GM18909 (cell line): ENCODE data around the gene UNC13B.

Experiments
- ATAC-seq: cut with Tn5 transposase; IDR thresholded peaks from one replicate; pipeline ENCODE4 v1.9.1; 2021; ENCODE audit warnings: mild to moderate bottlenecking; ENCODE audit not compliant: unreplicated experiment, poor library complexity

Gene UNC13B

DNA sequence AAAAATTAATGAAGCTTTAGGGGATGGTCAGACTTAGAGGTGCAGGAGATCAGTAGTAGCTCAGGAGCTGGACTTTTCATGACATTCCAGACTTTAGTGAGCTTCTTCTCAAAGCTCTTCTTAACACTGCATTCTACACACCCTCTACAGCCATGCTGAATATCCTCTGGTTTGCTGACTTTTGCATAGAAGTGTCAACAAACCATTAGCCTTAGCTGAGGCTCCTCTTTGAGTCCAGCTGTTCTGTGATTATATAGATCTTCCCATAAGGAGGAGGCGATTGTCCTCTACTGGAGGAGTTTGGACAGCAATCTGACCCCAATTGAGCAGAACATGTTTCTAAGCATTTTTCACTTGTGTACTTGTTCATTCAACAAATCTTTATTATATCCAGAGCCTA, 253.1 kb downstream of the UNC13B start:
- no peak for ATAC-seq

DNA sequence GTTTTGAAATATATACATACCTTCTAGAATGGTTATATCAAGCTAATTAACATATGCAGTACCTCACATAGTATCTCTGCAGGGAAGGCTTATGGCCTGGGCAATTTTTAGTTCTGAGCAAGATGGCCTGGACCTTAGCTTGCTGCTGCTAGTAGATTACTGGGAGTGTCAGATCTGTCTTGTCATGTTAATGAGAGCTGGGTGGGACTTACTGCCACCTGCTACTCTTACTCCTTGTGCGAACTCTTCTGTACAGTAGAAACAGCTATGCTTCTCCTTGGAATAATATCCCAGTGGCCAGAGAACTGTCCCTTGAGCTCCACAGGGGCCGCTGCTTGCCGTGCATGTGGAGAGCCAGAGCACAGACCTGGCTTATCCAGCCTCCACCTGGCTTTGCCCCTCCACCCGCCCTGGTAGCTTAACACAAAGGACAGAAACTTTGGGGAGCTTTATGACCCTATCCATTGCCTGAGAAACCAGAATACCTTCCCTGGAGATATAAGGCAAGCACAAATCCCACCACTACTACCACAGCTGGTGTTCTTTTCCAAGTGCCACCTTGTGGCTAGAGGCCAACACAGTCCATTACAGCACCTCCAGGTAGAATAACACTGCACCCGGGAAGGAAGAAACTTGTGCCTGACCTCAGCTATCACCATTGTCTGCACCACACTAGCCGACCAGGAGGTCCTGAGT, 253.7 kb downstream of the UNC13B start:
- no peak for ATAC-seq

DNA sequence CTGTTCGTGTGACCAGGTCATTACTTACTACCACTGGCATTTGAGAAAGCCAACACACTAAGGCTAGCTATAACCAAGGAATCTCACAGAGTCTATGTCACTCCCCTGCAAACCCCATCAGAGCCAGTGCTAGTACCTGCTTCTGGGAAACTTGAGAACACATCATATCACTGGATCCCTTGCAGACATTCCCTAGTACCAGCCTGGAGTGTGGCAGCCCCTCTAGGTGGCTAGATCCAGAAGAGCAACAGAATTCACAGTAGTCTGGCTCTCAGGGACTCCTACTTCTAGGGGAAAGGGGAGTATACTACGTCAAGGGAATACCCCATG, 254.3 kb downstream of the UNC13B start:
- ATAC-seq = no peak

DNA sequence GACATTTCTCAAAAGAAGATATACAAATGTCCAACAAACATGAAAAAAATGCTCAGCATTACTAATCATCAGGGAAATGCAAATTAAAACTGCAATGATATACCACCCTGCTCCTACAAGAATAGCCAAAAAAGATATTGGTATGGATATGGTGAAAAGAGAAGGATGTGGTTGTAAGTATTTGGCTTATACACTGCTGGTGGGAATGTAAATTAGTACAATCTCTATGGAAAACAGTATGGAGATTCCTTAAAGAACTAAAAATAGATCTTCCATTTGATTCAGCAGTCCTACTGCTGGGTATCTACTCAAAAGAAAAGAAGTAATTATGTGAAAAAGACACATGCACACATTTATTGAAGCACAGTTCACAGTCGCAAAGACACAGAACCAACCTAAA, 260.5 kb downstream of the UNC13B start:
- no peak for ATAC-seq

DNA sequence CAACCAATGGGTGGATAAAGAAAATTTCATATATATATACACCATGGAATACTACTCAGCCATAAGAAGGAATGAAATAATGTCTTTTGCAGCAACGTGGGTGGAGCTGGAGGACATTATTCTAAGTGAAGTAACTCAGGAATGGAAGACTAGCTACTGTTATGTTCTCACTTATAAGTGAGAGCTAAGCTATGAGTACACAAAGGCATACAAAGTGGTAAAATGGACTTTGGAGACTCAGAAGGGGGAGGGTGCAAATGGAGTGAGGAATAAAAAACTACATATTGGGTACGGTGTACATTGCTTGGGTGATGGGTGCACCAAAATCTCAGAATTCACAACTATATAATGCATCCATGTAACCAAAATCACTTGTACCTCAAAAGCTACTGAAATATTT, 260.9 kb downstream of the UNC13B start:
- no peak for ATAC-seq

DNA sequence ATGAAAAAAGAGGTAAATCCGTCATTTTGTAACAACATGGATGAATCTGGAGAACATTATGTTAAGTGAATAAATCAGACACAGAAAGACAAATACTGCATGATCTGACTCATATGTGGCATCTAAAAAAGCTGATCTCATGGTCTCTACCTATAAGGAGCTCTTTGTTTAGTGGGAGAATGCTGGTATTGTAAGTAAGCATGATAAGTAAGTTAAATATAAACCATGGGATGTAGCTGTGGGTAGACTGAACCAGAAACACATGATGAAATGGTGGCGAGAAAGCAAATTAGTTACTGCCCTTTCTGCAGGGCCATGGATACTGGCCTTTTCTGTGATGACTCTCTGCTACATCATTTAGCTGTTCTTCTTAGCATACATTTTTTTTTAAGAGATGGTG, 261.7 kb downstream of the UNC13B start:
- ATAC-seq = no peak

DNA sequence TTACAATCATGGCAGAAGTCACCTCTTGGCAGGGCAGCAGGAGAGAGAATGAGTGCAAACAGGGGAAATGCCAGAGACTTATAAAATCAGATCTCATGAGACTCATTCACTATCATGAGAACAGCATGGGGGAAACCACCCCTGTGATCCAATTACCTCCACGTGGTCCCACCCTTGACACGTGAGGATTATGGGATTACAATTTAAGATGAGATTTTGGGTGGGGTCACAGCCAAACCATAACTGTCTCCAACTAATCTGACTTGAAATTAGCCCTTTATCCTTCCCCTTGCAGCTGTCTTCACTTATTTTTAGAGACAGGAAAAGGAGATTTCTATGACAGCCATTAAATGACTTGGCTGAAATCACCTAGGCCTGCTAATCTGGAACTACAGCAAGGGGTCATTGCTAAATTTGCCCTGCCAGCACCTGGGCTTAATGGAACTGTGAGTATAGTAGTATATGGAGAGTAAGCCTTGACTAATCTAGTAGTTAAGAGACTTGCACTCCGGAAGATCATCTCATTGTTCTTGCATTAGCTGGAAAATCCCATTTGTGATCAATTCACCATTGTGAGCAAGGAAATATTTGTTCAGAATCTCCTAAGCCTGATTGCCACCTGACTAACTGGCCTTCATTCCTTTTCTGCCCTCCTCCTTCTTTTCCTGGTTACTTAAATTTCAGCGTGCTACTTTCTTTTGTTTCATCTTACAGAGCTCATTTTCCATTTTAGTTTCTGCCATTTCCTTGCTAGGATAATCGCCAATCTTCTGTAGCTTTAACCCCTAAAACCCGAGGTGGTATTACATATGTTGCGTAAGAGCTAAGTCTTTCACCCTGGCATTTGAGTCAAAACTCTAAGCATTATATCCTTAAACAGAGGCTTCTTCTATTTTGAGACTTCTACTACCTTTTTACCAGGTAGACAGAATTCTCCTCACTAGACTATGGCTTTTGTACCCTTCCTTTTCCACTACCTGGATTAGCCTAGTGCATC, 262.8 kb downstream of the UNC13B start:
- no peak for ATAC-seq

DNA sequence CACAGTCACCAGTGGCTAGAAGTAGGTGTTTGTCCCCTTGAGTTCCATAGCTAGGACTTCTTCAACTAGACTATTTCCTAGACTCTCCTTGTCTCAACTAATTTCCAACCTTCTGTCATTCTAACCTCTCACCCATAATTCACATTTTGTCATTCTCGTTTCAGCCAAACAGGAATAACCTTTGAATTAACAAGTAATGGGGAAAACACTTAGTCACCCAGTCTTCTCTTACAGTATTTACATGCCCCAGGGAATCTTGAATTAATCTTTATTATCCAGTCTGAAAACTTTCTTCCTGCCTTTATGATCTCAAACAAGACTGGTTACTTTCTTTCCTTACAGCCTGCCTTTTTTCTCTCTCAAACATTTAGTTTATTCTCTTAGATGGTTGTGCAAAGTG, 264.8 kb downstream of the UNC13B start:
- ATAC-seq = no peak

DNA sequence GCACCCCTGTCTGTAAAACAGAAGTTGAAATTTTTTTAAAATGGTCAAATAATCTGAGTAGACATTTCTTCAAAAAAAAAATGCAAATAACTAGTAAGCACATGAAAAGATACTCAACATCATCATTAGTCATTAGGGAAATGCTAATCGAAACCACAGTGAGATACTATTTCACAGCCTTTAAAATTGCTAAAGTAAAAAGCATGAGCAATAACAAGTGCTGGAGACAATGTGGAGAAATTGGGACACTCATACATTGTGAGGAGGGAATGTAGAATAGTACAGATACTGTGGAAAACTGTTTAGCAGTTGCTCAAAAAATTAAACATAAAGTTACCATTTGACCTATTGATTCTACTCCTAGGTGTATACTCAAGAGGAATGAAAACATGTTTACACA, 269.7 kb downstream of the UNC13B start:
- no peak for ATAC-seq

DNA sequence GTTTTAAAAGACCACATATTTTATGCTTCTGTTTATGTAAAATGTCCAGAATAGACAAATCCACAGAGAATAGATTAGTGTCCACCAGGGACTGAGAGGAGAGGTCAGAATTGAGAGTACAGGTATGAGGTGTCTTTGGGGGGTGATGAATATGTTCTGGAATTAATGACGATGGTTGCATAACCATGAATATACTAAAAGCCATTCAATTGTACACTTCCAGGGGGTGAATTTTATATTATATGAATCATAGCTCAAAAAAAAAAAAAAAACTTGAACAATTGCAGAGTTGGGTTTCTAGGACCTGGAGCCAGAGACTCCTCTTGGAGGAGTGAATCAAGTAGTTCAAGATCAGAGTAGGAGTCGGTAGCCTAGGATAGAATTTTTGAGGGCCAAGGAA, 270.3 kb downstream of the UNC13B start:
- ATAC-seq = no peak

DNA sequence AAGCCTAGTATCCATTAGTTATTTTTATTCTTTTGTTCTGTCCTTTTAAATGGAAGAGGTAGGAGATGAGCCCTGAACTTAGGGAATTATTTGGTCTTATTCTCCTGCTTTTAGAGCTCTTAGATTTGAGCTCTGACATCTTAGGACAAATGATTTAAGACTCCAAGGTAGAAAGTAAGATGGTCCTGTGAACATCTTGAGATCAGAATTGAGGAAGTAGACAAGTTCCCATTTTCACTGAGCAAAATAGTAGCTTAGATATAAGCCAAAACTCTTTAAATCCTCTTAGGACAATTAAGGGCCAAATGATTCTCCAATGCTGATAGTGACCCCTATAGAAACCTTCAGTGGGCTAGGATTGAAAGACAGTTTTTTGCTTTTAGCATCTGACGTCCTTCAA, 275.1 kb downstream of the UNC13B start:
- ATAC-seq = no peak

DNA sequence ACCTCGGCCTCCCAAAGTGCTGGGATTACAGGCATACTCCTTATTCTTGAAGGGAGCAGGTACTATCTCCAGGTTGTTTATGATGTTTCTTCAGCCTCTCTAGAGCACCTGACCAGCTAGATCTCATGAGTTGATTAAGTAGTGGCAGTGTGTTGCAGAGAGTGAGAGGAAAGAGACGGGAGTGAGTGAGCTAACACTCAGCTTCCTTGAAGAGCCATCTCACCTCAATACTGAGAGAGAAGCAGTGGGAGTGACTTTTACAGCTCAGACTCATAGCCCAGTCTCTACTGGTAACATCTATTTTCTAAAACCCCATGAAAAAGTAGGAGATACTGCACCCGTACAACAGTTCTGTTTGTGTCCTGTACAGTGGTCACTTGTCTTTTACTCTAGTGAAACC, 284.2 kb downstream of the UNC13B start:
- no peak for ATAC-seq

DNA sequence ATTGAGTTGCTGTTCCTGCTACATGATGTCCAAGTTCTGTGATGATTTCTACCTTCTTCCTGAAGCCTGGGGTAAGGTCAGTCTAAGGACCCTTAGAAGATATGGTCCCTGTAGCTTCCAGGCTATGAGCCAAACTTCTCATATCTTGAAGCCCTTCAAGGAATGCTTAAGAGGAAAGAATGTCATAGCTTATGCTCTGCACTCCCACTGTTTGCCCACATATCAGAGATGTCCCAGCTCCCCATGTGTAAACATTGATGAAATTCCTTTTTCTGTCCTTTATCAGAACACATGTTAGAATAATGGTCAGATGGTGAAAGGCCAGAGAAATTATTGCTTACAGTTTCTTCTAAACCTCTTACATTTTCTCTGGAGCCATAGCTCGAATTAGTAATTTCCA, 286.7 kb downstream of the UNC13B start:
- no peak for ATAC-seq

DNA sequence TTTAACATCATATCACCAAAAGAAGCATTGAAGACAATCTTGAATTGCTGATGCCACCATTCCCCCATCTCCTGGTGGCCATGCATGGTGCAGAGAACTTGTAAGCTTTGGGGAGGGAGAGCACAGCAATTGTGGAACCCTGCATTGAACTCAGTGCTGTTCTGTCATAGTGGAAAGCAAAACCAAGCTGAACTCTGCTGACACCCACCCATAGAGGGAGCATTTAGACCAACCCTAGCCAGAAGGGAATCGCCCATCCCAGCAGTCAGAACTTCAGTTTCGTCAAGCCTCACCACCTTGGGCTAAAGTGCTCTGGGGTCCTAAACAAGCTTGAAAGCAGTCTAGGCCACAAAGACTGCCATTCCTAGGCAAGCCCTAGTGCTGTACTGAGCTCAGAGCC, 290.7 kb downstream of the UNC13B start:
- ATAC-seq = no peak

DNA sequence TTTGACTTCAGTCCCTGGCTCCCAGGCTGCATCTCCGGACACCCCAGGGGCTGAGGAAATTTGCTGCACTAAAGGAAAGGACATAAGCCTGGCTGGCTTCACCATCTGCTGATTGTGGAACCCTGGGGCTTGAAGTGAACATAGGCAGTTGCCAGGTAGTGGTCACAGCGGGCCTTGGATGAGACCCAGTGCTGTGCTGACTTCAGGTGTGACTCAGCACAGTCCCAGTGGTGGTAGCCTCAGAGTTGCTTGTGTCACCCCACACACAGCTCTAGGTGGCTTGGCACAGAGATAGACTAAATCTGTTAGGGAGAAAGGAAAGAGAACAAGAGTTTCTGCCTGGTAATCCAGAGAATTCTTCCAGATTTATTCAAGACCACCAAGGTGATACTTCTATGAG, 292.0 kb downstream of the UNC13B start:
- no peak for ATAC-seq
